Effector memory CD8-positive, alpha-beta T cell (primary cell): ENCODE results near the gene MIOX.
A peak's percentile ranks its signal among the peaks of the same experiment; 100 is the strongest.

Experiments used
- ATAC-seq: fragments of 150-1000 bp; cut with Tn5 transposase; replicated peaks from 2 replicates; pipeline ENCODE4 v1.10.0; 2021; ENCODE audit warnings: mild to moderate bottlenecking, moderate library complexity
- DNase-seq, 3 experiments: peaks; one replicate each; pipeline ENCODE4 v3.0.0; 2021
- H3K27ac Mint-ChIP-seq, 2 donors: one replicate each; pipeline ENCODE4 v1.8.0; 2022; ENCODE audit warnings: mild to moderate bottlenecking in 2 of 2, mixed read lengths in 2 of 2, moderate library complexity in 2 of 2
- H3K27me3 Mint-ChIP-seq, 2 donors: one replicate each; pipeline ENCODE4 v1.8.0; 2022; ENCODE audit warnings: mixed read lengths in 2 of 2
- H3K36me3 Mint-ChIP-seq: one replicate; pipeline ENCODE4 v1.8.0; 2022; ENCODE audit warnings: mild to moderate bottlenecking, moderate library complexity, mixed read lengths; ENCODE audit not compliant: insufficient read depth
- H3K4me1 Mint-ChIP-seq, 2 donors: one replicate each; pipeline ENCODE4 v1.8.0; 2022; ENCODE audit warnings: low read depth in 2 of 2, mixed read lengths in 2 of 2
- H3K4me3 Mint-ChIP-seq, 2 donors: one replicate each; pipeline ENCODE4 v1.8.0; 2022; ENCODE audit warnings: mild to moderate bottlenecking in 2 of 2, mixed read lengths in 2 of 2, moderate library complexity in 2 of 2
- H3K9me3 Mint-ChIP-seq, 2 donors: one replicate each; pipeline ENCODE4 v1.8.0; 2022; ENCODE audit warnings: mixed read lengths in 2 of 2

Gene MIOX

GRCh38 chr22:50525104-50525857 is 38.6 kb downstream of the MIOX start, which contains the start of gene SCO2:
Gene SCO2 (minus strand): TSS chr22:50525598. CDS start chr22:50524411, 1,187 bp downstream.
- Mint-ChIP-seq H3K9me3 (no peaks in the 10 kb centered on the region), H3K36me3 (peaks cover 70% of the 10 kb centered on the region), H3K27me3 (no peaks in the 10 kb centered on the region), H3K4me1 (peaks cover 28 to 32% of the 10 kb centered on the region in 2 donors), H3K4me3 (peak within 1 kb of the TSS; percentile 83 to 96), H3K27ac (peak within 1 kb of the TSS; percentile 80 to 95)
- DNase-seq (peak; percentile 95 to 97 (median 97)), ATAC-seq (peak; percentile 68)

GRCh38 chr22:50525858-50526107 is 39.1 kb downstream of the MIOX start:
- Mint-ChIP-seq H3K4me3 (peak overlapping the region; percentile 83 to 96), H3K9me3 (no peaks in the 10 kb centered on the region), H3K4me1 (peaks cover 28 to 32% of the 10 kb centered on the region in 2 donors), H3K27ac (peak overlapping the region; percentile 80 to 94), H3K36me3 (peaks cover 71% of the 10 kb centered on the region), H3K27me3 (no peaks in the 10 kb centered on the region)
- no peak for ATAC-seq
- no peak for DNase-seq

GRCh38 chr22:50526108-50526833 is 39.6 kb downstream of the MIOX start:
- Mint-ChIP-seq H3K9me3 (no peaks in the 10 kb centered on the region), H3K27ac (peak overlapping the region; percentile 92 to 95), H3K4me1 (peaks cover 31 to 34% of the 10 kb centered on the region in 2 donors), H3K4me3 (peak overlapping the region; percentile 83 to 96), H3K27me3 (no peaks in the 10 kb centered on the region), H3K36me3 (peaks cover 66% of the 10 kb centered on the region)
- ATAC-seq (peak; percentile 55), DNase-seq (peak; percentile 77 to 83 (median 82))

GRCh38 chr22:50526834-50527801 is 40.5 kb downstream of the MIOX start:
- Mint-ChIP-seq H3K36me3 (peaks cover 60% of the 10 kb centered on the region), H3K27ac (peak overlapping the region; percentile 92 to 95), H3K9me3 (no peaks in the 10 kb centered on the region), H3K27me3 (no peaks in the 10 kb centered on the region), H3K4me3 (peak overlapping the region; percentile 83 to 96), H3K4me1 (peaks cover 32 to 34% of the 10 kb centered on the region in 2 donors)
- ATAC-seq (no peak), DNase-seq (peak in 1 of 3 experiments; percentile 40)

- H3K36me3 Mint-ChIP-seq: peaks cover 52% of the 10 kb centered on the region
- ATAC-seq (no peak), DNase-seq (no peak)
- H3K4me3 Mint-ChIP-seq: peak overlapping the region; percentile 83 to 96
- no peaks in the 10 kb centered on the region for H3K9me3 Mint-ChIP-seq
- H3K27me3 Mint-ChIP-seq: no peaks in the 10 kb centered on the region
- H3K27ac Mint-ChIP-seq: peak overlapping the region; percentile 94 to 95
- peaks cover 38 to 39% of the 10 kb centered on the region in 2 donors for H3K4me1 Mint-ChIP-seq
Observed at GRCh38 chr22:50527921-50528681, 41.4 kb downstream of the MIOX start.

GRCh38 chr22:50528682-50529415 is 42.2 kb downstream of the MIOX start:
- Mint-ChIP-seq H3K4me1 (peaks cover 39 to 41% of the 10 kb centered on the region in 2 donors), H3K27me3 (no peaks in the 10 kb centered on the region), H3K4me3 (peak overlapping the region; percentile 83 to 96), H3K27ac (peak overlapping the region; percentile 86 to 94), H3K36me3 (peaks cover 48% of the 10 kb centered on the region), H3K9me3 (no peaks in the 10 kb centered on the region)
- DNase-seq (no peak), ATAC-seq (no peak)

- Mint-ChIP-seq H3K36me3 (peaks cover 42% of the 10 kb centered on the region), H3K27me3 (no peaks in the 10 kb centered on the region), H3K9me3 (no peaks in the 10 kb centered on the region), H3K4me1 (peaks cover 35 to 39% of the 10 kb centered on the region in 2 donors), H3K4me3 (peak overlapping the region; percentile 83 to 96), H3K27ac (peak overlapping the region; percentile 35 to 94)
- DNase-seq: no peak
- ATAC-seq: no peak
Observed at GRCh38 chr22:50529416-50529896, 42.8 kb downstream of the MIOX start.

GRCh38 chr22:50529897-50530579 is 43.4 kb downstream of the MIOX start, which contains the start of gene TYMP:
Gene TYMP (minus strand): TSS chr22:50530012. CDS start chr22:50529709, 303 bp downstream.
- Mint-ChIP-seq H3K27ac (peak within 1 kb of the TSS; percentile 94 to 99), H3K4me3 (peak within 1 kb of the TSS; percentile 86 to 96), H3K36me3 (peaks cover 36% of the 10 kb centered on the region), H3K27me3 (no peaks in the 10 kb centered on the region), H3K4me1 (peaks cover 30 to 34% of the 10 kb centered on the region in 2 donors), H3K9me3 (no peaks in the 10 kb centered on the region)
- peak; percentile 7 for ATAC-seq
- peak; percentile 45 to 54 (median 51) for DNase-seq

- no peak for ATAC-seq
Observed at GRCh38 chr22:50530580-50530876, 43.9 kb downstream of the MIOX start.

GRCh38 chr22:50530877-50531545 is 44.4 kb downstream of the MIOX start:
- Mint-ChIP-seq H3K4me1 (peaks cover 30 to 34% of the 10 kb centered on the region in 2 donors), H3K36me3 (peaks cover 26% of the 10 kb centered on the region), H3K27me3 (no peaks in the 10 kb centered on the region), H3K27ac (peak overlapping the region; percentile 94 to 99), H3K4me3 (peak overlapping the region; percentile 86 to 96), H3K9me3 (no peaks in the 10 kb centered on the region)
- DNase-seq (peak; percentile 70 to 77 (median 70)), ATAC-seq (peak; percentile 51)

More at GRCh38 chr22:50530580-50530876, 43.9 kb downstream of the MIOX start:
- H3K9me3 Mint-ChIP-seq: no peaks in the 10 kb centered on the region
- no peaks in the 10 kb centered on the region for H3K27me3 Mint-ChIP-seq
- peaks cover 31% of the 10 kb centered on the region for H3K36me3 Mint-ChIP-seq
- H3K4me1 Mint-ChIP-seq: peaks cover 30 to 34% of the 10 kb centered on the region in 2 donors
- peak overlapping the region; percentile 86 to 96 for H3K4me3 Mint-ChIP-seq
- peak in 1 of 3 experiments; percentile 33 for DNase-seq
- H3K27ac Mint-ChIP-seq: peak overlapping the region; percentile 94 to 99

GRCh38 chr22:50531546-50531961 is 44.9 kb downstream of the MIOX start:
- peaks cover 29 to 34% of the 10 kb centered on the region in 2 donors for H3K4me1 Mint-ChIP-seq
- H3K27ac Mint-ChIP-seq: peak overlapping the region; percentile 94 to 99
- H3K27me3 Mint-ChIP-seq: no peaks in the 10 kb centered on the region
- no peaks in the 10 kb centered on the region for H3K9me3 Mint-ChIP-seq
- H3K4me3 Mint-ChIP-seq: peak overlapping the region; percentile 86 to 96
- H3K36me3 Mint-ChIP-seq: peaks cover 25% of the 10 kb centered on the region
- ATAC-seq (peak; percentile 62), DNase-seq (peak; percentile 50 to 65 (median 54))
